GM12878 (cell line): ENCODE data around the gene ARRDC1. TPM values are rescaled to one million over a fixed set of nuclear protein-coding genes. Genes with fewer than 3 reads are reported as not detected.

Source experiments
- ATAC-seq: fragments of 200-7000 bp; cut with Tn5 transposase; 3 replicates; pipeline ENCODE4 v1.9.1; 2020; ENCODE audit warnings: mild to moderate bottlenecking, moderate library complexity
- BruUV-seq: library from RNA; stranded (reverse); fragments of 400-500 nt; replicated peaks from 2 replicates; lab custom pipeline; 2021; lab: Mats Ljungman, UMichigan
- CTCF ChIA-PET: fragments of 300-600 bp; sonication (Branson Sonifier 250); formaldehyde crosslinking; extraction: SDS; loops from one replicate; lab custom pipeline; 2021; ENCODE audit warnings: inconsistent platforms; lab: Yijun Ruan, JAX
- POLR2A ChIA-PET: fragments of 350-600 bp; formaldehyde crosslinking; extraction: SDS; loops from one replicate; lab custom pipeline; 2021; ENCODE audit warnings: inconsistent platforms; lab: Charles Lee
- RAD21 ChIA-PET: fragments of 300-600 bp; sonication (Branson Sonifier 250); formaldehyde crosslinking; loops from one replicate; lab custom pipeline; 2023; ENCODE audit warnings: antibody characterized with exemption; ENCODE audit not compliant: unreplicated experiment; lab: Charles Lee
- SMC1A ChIA-PET: fragments of 300-600 bp; sonication (Branson Sonifier 250); formaldehyde crosslinking; loops from one replicate; lab custom pipeline; 2023; ENCODE audit not compliant: unreplicated experiment, uncharacterized antibody; lab: Charles Lee
- DNase-seq: peaks from one replicate; pipeline ENCODE4 v3.0.0-alpha.2; 2011; ENCODE audit warnings: low read depth, low spot score
- FAIRE-seq: peaks from 3 replicates; lab custom pipeline; 2011; peaks lifted over from hg19 to GRCh38; lab: Jason Lieb, UNC
- H2AFZ ChIP-seq: 2 replicates; pipeline ENCODE4 v1.6.0; 2011; ENCODE audit warnings: low read depth, low read length, control low read depth; ENCODE audit not compliant: control insufficient read depth
- H3K27ac ChIP-seq: 2 replicates; pipeline ENCODE4 v1.5.1; 2011; ENCODE audit warnings: control low read depth; ENCODE audit not compliant: control insufficient read depth, insufficient read depth
- H3K27me3 ChIP-seq, 2 experiments: replicated peaks in 1 of 2; 2 replicates each; pipeline versions ENCODE4 v1.6.0 to v1.6.1; 2011; ENCODE audit warnings: low read length in 1 of 2; ENCODE audit not compliant: control insufficient read depth in 2 of 2, insufficient read depth in 2 of 2
- H3K36me3 ChIP-seq, 2 experiments: 2 replicates each; pipeline ENCODE4 v1.5.1; 2011; ENCODE audit warnings: low read length in 1 of 2; ENCODE audit not compliant: control insufficient read depth in 2 of 2, insufficient read depth in 2 of 2
- H3K4me1 ChIP-seq: 2 replicates; pipeline ENCODE4 v1.6.1; 2011; ENCODE audit warnings: mild to moderate bottlenecking, low read length, moderate library complexity, mixed read lengths; ENCODE audit not compliant: control insufficient read depth, insufficient read depth
- H3K4me2 ChIP-seq: 2 replicates; pipeline ENCODE4 v1.6.0; 2011; ENCODE audit warnings: control low read depth; ENCODE audit not compliant: control insufficient read depth, insufficient read depth
- H3K4me3 ChIP-seq: fragments of 200-600 bp; sonication (generic); 2 replicates; pipeline ENCODE4 v1.5.1; 2016
- H3K79me2 ChIP-seq: 2 replicates; pipeline ENCODE4 v1.6.0; 2011; ENCODE audit warnings: low read length; ENCODE audit not compliant: control insufficient read depth, insufficient read depth
- H3K9ac ChIP-seq: 2 replicates; pipeline ENCODE4 v1.8.0; 2011; ENCODE audit warnings: low read length, control low read depth, mixed read lengths; ENCODE audit not compliant: control insufficient read depth, insufficient read depth
- H3K9me3 ChIP-seq: replicated peaks from 3 replicates; pipeline ENCODE4 v1.5.1; 2011; ENCODE audit warnings: mild to moderate bottlenecking, low read length; ENCODE audit not compliant: control insufficient read depth, insufficient read depth
- H4K20me1 ChIP-seq: 2 replicates; pipeline ENCODE4 v1.6.0; 2011; ENCODE audit not compliant: control insufficient read depth, insufficient read depth
- GATAD2B ChIP-seq: fragments of 450-650 bp; conservative IDR thresholded peaks from 2 replicates; pipeline ENCODE4 v1.6.1; 2017; ENCODE audit warnings: low read depth, mild to moderate bottlenecking, moderate library complexity
- PAX5 ChIP-seq: IDR thresholded peaks from 2 replicates; pipeline ENCODE4 v1.6.1; 2011; ENCODE audit warnings: low read depth, low read length, borderline replicate concordance
- PBX3 ChIP-seq: IDR thresholded peaks from 2 replicates; pipeline ENCODE4 v1.6.1; 2011; ENCODE audit warnings: mild to moderate bottlenecking, low read depth, low read length, moderate library complexity; ENCODE audit not compliant: insufficient replicate concordance
- SIN3A ChIP-seq: IDR thresholded peaks from 2 replicates; pipeline ENCODE4 v1.6.1; 2012; ENCODE audit warnings: low read depth, low read length, improper control_type of control experiment
- SREBF2 ChIP-seq: IDR thresholded peaks from 2 replicates; pipeline ENCODE4 v1.6.1; 2012; ENCODE audit warnings: mild to moderate bottlenecking, low read length
- SRF ChIP-seq, 2 experiments: IDR thresholded peaks; 2 replicates each; pipeline ENCODE4 v1.6.1; 2011; ENCODE audit warnings: low read depth in 2 of 2, low read length in 2 of 2, mild to moderate bottlenecking in 1 of 2, moderate library complexity in 1 of 2
- WGBS: methylation state at CpG from one replicate; pipeline ENCODE4 v1.1.6; 2016; ENCODE audit warnings: low lambda C conversion rate; ENCODE audit not compliant: insufficient replicate concordance, insufficient coverage; ENCODE audit errors: missing lambda C conversion rate; 5-methylcytosine and 5-hydroxymethylcytosine counted together
- in situ Hi-C: fragments of 300-500 bp; cut with MboI; formaldehyde crosslinking; loops from 9 replicates; pipeline ENCODE4 v1.14.3; 2018; ENCODE audit warnings: mixed read lengths
- intact Hi-C: fragments of 100-400 bp; cut with micrococcal nuclease; formaldehyde crosslinking; loops from one replicate; pipeline ENCODE4 v1.14.2; 2022; ENCODE audit not compliant: unreplicated experiment
- polyA plus RNA-seq, 11 experiments: library from polyadenylated mRNA; depleted of rRNA in 4 of 11; unstranded in 6 of 11; stranded (reverse) in 5 of 11; fragments of >200 nt; fragmentation: Nextera tagmentation in 4 of 11; fragmentation: Illumina TruSeq in 1 of 11; extraction: Ambion mirVana in 4 of 11; extraction: Trizol in 1 of 11; gene quantifications; 1 replicate in 1 of 11; 2 replicates in 10 of 11; pipeline versions ENCODE4 v1.2.1 to v1.2.3, GENCODE V29; 2011 to 2016; ENCODE audit warnings: inconsistent platforms in 2 of 11, missing spikeins in 2 of 11, low read depth in 1 of 11
- total RNA-seq, 4 experiments: library from RNA; depleted of rRNA in 3 of 4; stranded (reverse); fragments of >200 nt in 3 of 4; fragmentation: Illumina TruSeq in 1 of 4; extraction: Trizol in 1 of 4; gene quantifications; 2 replicates each; pipeline versions ENCODE4 v1.2.1 to v1.2.3, GENCODE V29; 2013 to 2021
- TF ChIP-seq, protein P1 (sequence below): IDR thresholded peaks from 2 replicates; pipeline ENCODE4 v1.6.1; 2012; ENCODE audit warnings: low read depth, low read length, improper control_type of control experiment

ARRDC1 gene
- total and polyA plus RNA-seq, 10 of the 15 experiments (the other 5 are each of a cell fraction or from before 2014, with no cell fraction given): 0.23 to 34.4 (median 20.9) TPM

GRCh38 chr9:137613259-137613658, 7.8 kb downstream of the ARRDC1 start:
- Histone ChIP-seq H3K79me2 (peaks cover 13% of the 10 kb centered on the region), H3K4me2 (no peak overlapping the region), H2AFZ (no peak overlapping the region), H3K9ac (no peak overlapping the region), H3K4me3 (no peak overlapping the region), H4K20me1 (no peaks in the 10 kb centered on the region; the same call in 1 of the 2 replicates), H3K36me3 (peaks cover 2 to 7% of the 10 kb centered on the region in 2 experiments; a peak in 3 of 4 replicates)
- WGBS: 73% methylated on average over 5 of the region's 5 CpGs
- SMC1A ChIA-PET: no interaction called here
- intact Hi-C loops: no loop called here
- TF ChIP-seq SIN3A (no peak), SRF (IDR thresholded peaks at IDR 0.05; ENCODE audit: low read depth in 2 of 2, low read length in 2 of 2) (no peak), PAX5 (no peak), SREBF2 (no peak), GATAD2B (no peak), PBX3 (no peak)
- TF ChIP-seq, protein P1, sequence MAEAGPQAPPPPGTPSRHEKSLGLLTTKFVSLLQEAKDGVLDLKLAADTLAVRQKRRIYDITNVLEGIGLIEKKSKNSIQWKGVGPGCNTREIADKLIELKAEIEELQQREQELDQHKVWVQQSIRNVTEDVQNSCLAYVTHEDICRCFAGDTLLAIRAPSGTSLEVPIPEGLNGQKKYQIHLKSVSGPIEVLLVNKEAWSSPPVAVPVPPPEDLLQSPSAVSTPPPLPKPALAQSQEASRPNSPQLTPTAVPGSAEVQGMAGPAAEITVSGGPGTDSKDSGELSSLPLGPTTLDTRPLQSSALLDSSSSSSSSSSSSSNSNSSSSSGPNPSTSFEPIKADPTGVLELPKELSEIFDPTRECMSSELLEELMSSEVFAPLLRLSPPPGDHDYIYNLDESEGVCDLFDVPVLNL: no peak
- TF ChIP-seq, all 136 proteins: peak for 0
- H3K27me3 ChIP-seq: no peaks in the 10 kb centered on the region
- FAIRE-seq: no peak
- BruUV-seq: no TSS peak
- ChIA-PET RAD21 (no interaction called here), CTCF (no interaction called here), POLR2A (no interaction called here)
- DNase-seq: no peak
- peaks cover 5% of the 10 kb centered on the region for H3K4me1 ChIP-seq
- no peak for ATAC-seq
- in situ Hi-C loops: no loop called here
- H3K27ac ChIP-seq: no peak overlapping the region
- no peaks in the 10 kb centered on the region for H3K9me3 ChIP-seq
